RWPE2 (cell line): ENCODE data around the gene UNC5A.
A peak's percentile ranks its signal among the peaks of the same experiment; 100 is the strongest.

ENCODE experiments used
- ATAC-seq: fragments of 200-7000 bp; cut with Tn5 transposase; 3 replicates; pipeline ENCODE4 v1.9.1; 2021; ENCODE audit warnings: low read depth
- DNase-seq: peaks from one replicate; pipeline ENCODE4 v3.0.0-alpha.2; 2020; ENCODE audit warnings: low spot score
- H3K27ac ChIP-seq: fragments of 450-650 bp; 2 replicates; pipeline ENCODE4 v1.5.1; 2017; ENCODE audit warnings: mild to moderate bottlenecking; ENCODE audit not compliant: poor library complexity, severe bottlenecking
- H3K27me3 ChIP-seq: fragments of 250-450 bp; sonication (Bioruptor Pico); 2 replicates; pipeline ENCODE4 v1.5.1; 2021; ENCODE audit warnings: mild to moderate bottlenecking, moderate library complexity; ENCODE audit not compliant: insufficient read depth, poor library complexity, severe bottlenecking
- H3K36me3 ChIP-seq: fragments of 250-450 bp; sonication (Bioruptor Pico); 2 replicates; pipeline ENCODE4 v1.5.1; 2020; ENCODE audit warnings: low read depth, mild to moderate bottlenecking, moderate library complexity
- H3K4me1 ChIP-seq: fragments of 250-450 bp; sonication (Bioruptor Pico); 2 replicates; pipeline ENCODE4 v1.5.1; 2021; ENCODE audit warnings: mild to moderate bottlenecking, moderate library complexity; ENCODE audit not compliant: insufficient read depth, poor library complexity, severe bottlenecking
- H3K4me3 ChIP-seq: fragments of 250-450 bp; sonication (Bioruptor Pico); 2 replicates; pipeline ENCODE4 v1.5.1; 2021; ENCODE audit warnings: mild to moderate bottlenecking, moderate library complexity; ENCODE audit not compliant: severe bottlenecking
- H3K9me3 ChIP-seq: fragments of 250-450 bp; sonication (Bioruptor Pico); 2 replicates; pipeline ENCODE4 v1.5.1; 2021; ENCODE audit warnings: mild to moderate bottlenecking, moderate library complexity; ENCODE audit not compliant: severe bottlenecking
- CTCF ChIP-seq: fragments of 450-650 bp; IDR thresholded peaks from one replicate; pipeline ENCODE4 v1.5.1; 2017; ENCODE audit warnings: mild to moderate bottlenecking, moderate library complexity; ENCODE audit not compliant: poor library complexity, severe bottlenecking

Gene UNC5A

GRCh38 chr5:176800024-176800423 is 10.3 kb upstream of the UNC5A start:
- ATAC-seq (no peak), DNase-seq (no peak)
- Histone ChIP-seq H3K36me3 (no peaks in the 10 kb centered on the region), H3K27ac (no peak overlapping the region), H3K4me3 (no peak overlapping the region), H3K4me1 (no peaks in the 10 kb centered on the region), H3K27me3 (peaks cover 31% of the 10 kb centered on the region), H3K9me3 (no peaks in the 10 kb centered on the region)
- no peak for TF ChIP-seq CTCF

GRCh38 chr5:176802116-176802784 is 8.1 kb upstream of the UNC5A start:
- H3K4me1 ChIP-seq: no peaks in the 10 kb centered on the region
- H3K27me3 ChIP-seq: peaks cover 37% of the 10 kb centered on the region
- no peak for TF ChIP-seq CTCF
- DNase-seq (no peak), ATAC-seq (no peak)
- no peaks in the 10 kb centered on the region for H3K9me3 ChIP-seq
- H3K27ac ChIP-seq: no peak overlapping the region
- H3K36me3 ChIP-seq: no peaks in the 10 kb centered on the region
- H3K4me3 ChIP-seq: no peak overlapping the region

GRCh38 chr5:176803068-176803942 is 7.1 kb upstream of the UNC5A start:
- ATAC-seq: no peak
- Histone ChIP-seq H3K4me3 (no peak overlapping the region), H3K9me3 (no peaks in the 10 kb centered on the region), H3K27ac (no peak overlapping the region), H3K4me1 (no peaks in the 10 kb centered on the region), H3K27me3 (peaks cover 35% of the 10 kb centered on the region), H3K36me3 (no peaks in the 10 kb centered on the region)
- no peak for DNase-seq
- no peak for TF ChIP-seq CTCF

GRCh38 chr5:176803943-176804498 is 6.3 kb upstream of the UNC5A start:
- DNase-seq: no peak
- peaks cover 36% of the 10 kb centered on the region for H3K27me3 ChIP-seq
- H3K27ac ChIP-seq: no peak overlapping the region
- no peak overlapping the region for H3K4me3 ChIP-seq
- no peaks in the 10 kb centered on the region for H3K4me1 ChIP-seq
- no peaks in the 10 kb centered on the region for H3K36me3 ChIP-seq
- H3K9me3 ChIP-seq: no peaks in the 10 kb centered on the region
- no peak for TF ChIP-seq CTCF
- ATAC-seq: peak; percentile 50; the same call in 2 of the 3 replicates
